ENCODE results near the gene ETV3.

- no peak for TF ChIP-seq EZH2 (IDR thresholded peaks at IDR 0.05; ENCODE audit: low read length, missing control alignments)
- no peak for TF ChIP-seq CTCF (conservative IDR thresholded peaks at IDR 0.05 in 1 of 2, IDR thresholded peaks at IDR 0.05 in 1 of 2; ENCODE audit: low read depth in 1 of 2, low read length in 2 of 2)
These were observed 46.4 kb downstream of the ETV3 start for GRCh38 chr1:157091668-157092273.
